Karpas-422 (cell line): ENCODE results near the gene SHISA5. TPM values are rescaled to one million over a fixed set of nuclear protein-coding genes. Genes with fewer than 3 reads are reported as not detected.

ENCODE experiments used
- DNase-seq: peaks from one replicate; pipeline ENCODE4 v3.0.0-alpha.2; 2015
- H2AFZ ChIP-seq: fragments of 200-600 bp; sonication (generic); 2 replicates; pipeline ENCODE4 v1.6.1; 2014; ENCODE audit warnings: antibody characterized with exemption, low read length, mixed read lengths
- H3K27ac ChIP-seq: fragments of 200-600 bp; sonication (generic); 2 replicates; pipeline ENCODE4 v1.5.1; 2014; ENCODE audit warnings: mild to moderate bottlenecking, low read length, moderate library complexity
- H3K27me3 ChIP-seq: fragments of 200-600 bp; sonication (generic); 2 replicates; pipeline ENCODE4 v1.6.1; 2014; ENCODE audit warnings: low read length, mixed read lengths
- H3K36me3 ChIP-seq: fragments of 200-600 bp; sonication (generic); 2 replicates; pipeline ENCODE4 v1.6.1; 2014; ENCODE audit warnings: low read length, mixed read lengths; ENCODE audit not compliant: insufficient read depth
- H3K4me1 ChIP-seq: fragments of 200-600 bp; sonication (generic); 2 replicates; pipeline ENCODE4 v1.6.1; 2014; ENCODE audit warnings: mild to moderate bottlenecking, low read length, mixed read lengths
- H3K4me2 ChIP-seq: fragments of 200-600 bp; sonication (generic); 2 replicates; pipeline ENCODE4 v1.6.1; 2014; ENCODE audit warnings: low read length, low read depth, mild to moderate bottlenecking; ENCODE audit not compliant: poor library complexity, severe bottlenecking
- H3K4me3 ChIP-seq: fragments of 200-600 bp; sonication (generic); 2 replicates; pipeline ENCODE4 v1.5.1; 2014; ENCODE audit warnings: mild to moderate bottlenecking, antibody characterized with exemption, low read length, mixed read lengths
- H3K79me2 ChIP-seq: fragments of 200-600 bp; sonication (generic); 2 replicates; pipeline ENCODE4 v1.6.1; 2014; ENCODE audit warnings: mild to moderate bottlenecking, low read length, mixed read lengths
- H3K9ac ChIP-seq: fragments of 200-600 bp; sonication (generic); 2 replicates; pipeline ENCODE4 v1.6.0; 2014; ENCODE audit warnings: low read length
- H3K9me2 ChIP-seq: fragments of 200-600 bp; sonication (generic), shearing (Covaris generic); replicated peaks from 2 replicates; pipeline ENCODE4 v1.6.0; 2014; ENCODE audit warnings: mild to moderate bottlenecking, low read length, moderate library complexity; ENCODE audit not compliant: insufficient read depth
- H3K9me3 ChIP-seq: fragments of 300-700, 200-600 bp; sonication (generic); 2 replicates; pipeline ENCODE4 v1.6.1; 2014; ENCODE audit warnings: low read length, mixed read lengths
- H4K20me1 ChIP-seq: fragments of 200-600 bp; sonication (generic); 2 replicates; pipeline ENCODE4 v1.6.1; 2014; ENCODE audit warnings: mild to moderate bottlenecking, antibody characterized with exemption, low read length, low read depth; ENCODE audit not compliant: insufficient read depth
- total RNA-seq: library from RNA; depleted of rRNA; stranded (reverse); fragments of >200 nt; shearing (Covaris generic); gene quantifications from 2 replicates; pipeline ENCODE4 v1.2.3, GENCODE V29; 2014; ENCODE audit warnings: low replicate concordance

The SHISA5 gene
- total RNA-seq, 1 experiment from 2014 or later: 149 TPM

- Histone ChIP-seq H3K27ac (no peak overlapping the region), H3K4me2 (no peak overlapping the region), H3K9me2 (no peaks in the 10 kb centered on the region), H2AFZ (no peak overlapping the region), H4K20me1 (no peaks in the 10 kb centered on the region), H3K4me1 (peaks cover 43% of the 10 kb centered on the region), H3K79me2 (peaks cover 25% of the 10 kb centered on the region), H3K27me3 (no peaks in the 10 kb centered on the region), H3K4me3 (no peak overlapping the region), H3K9me3 (no peaks in the 10 kb centered on the region), H3K9ac (peak overlapping the region; percentile 20; the same call in 1 of the 2 replicates), H3K36me3 (peaks cover 6% of the 10 kb centered on the region; the same call in 1 of the 2 replicates)
- DNase-seq: no peak
These were observed 69.3 kb downstream of the SHISA5 start for GRCh38 chr3:48434591-48435222.

- no peaks in the 10 kb centered on the region for H3K27me3 ChIP-seq
- no peaks in the 10 kb centered on the region for H3K9me3 ChIP-seq
- H3K4me2 ChIP-seq: no peak overlapping the region
- H3K9me2 ChIP-seq: no peaks in the 10 kb centered on the region
- H2AFZ ChIP-seq: no peak overlapping the region
- H3K36me3 ChIP-seq: peaks cover 6% of the 10 kb centered on the region; the same call in 1 of the 2 replicates
- H3K27ac ChIP-seq: no peak overlapping the region
- H3K4me1 ChIP-seq: peaks cover 34% of the 10 kb centered on the region
- no peaks in the 10 kb centered on the region for H4K20me1 ChIP-seq
- no peak overlapping the region for H3K4me3 ChIP-seq
- H3K9ac ChIP-seq: no peak overlapping the region
- peaks cover 19% of the 10 kb centered on the region for H3K79me2 ChIP-seq
- DNase-seq: no peak
These were observed 70.4 kb downstream of the SHISA5 start for GRCh38 chr3:48433472-48434118.

- Histone ChIP-seq H3K79me2 (peaks cover 22% of the 10 kb centered on the region), H3K27ac (no peak overlapping the region), H3K36me3 (peaks cover 6% of the 10 kb centered on the region; the same call in 1 of the 2 replicates), H3K4me3 (no peak overlapping the region), H3K4me1 (peaks cover 33% of the 10 kb centered on the region), H3K27me3 (no peaks in the 10 kb centered on the region), H2AFZ (no peak overlapping the region), H3K9me3 (no peaks in the 10 kb centered on the region), H4K20me1 (no peaks in the 10 kb centered on the region), H3K9me2 (no peaks in the 10 kb centered on the region), H3K4me2 (no peak overlapping the region), H3K9ac (no peak overlapping the region)
- no peak for DNase-seq
These were observed 71.3 kb downstream of the SHISA5 start for GRCh38 chr3:48432411-48433371.

GRCh38 chr3:48431224-48432029 lies 72.5 kb downstream of the SHISA5 start:
- Histone ChIP-seq H3K4me2 (no peak overlapping the region), H3K79me2 (peaks cover 35% of the 10 kb centered on the region), H3K36me3 (peaks cover 6% of the 10 kb centered on the region; the same call in 1 of the 2 replicates), H3K4me1 (peaks cover 40% of the 10 kb centered on the region), H3K4me3 (no peak overlapping the region), H3K27me3 (no peaks in the 10 kb centered on the region), H3K9me2 (no peaks in the 10 kb centered on the region), H3K9me3 (no peaks in the 10 kb centered on the region), H3K9ac (peak overlapping the region; percentile 81; the same call in 1 of the 2 replicates), H4K20me1 (no peaks in the 10 kb centered on the region), H3K27ac (no peak overlapping the region), H2AFZ (no peak overlapping the region)
- no peak for DNase-seq

- H2AFZ ChIP-seq: no peak overlapping the region
- peaks cover 43% of the 10 kb centered on the region for H3K4me1 ChIP-seq
- peak overlapping the region; percentile 54 for H3K27ac ChIP-seq
- no peaks in the 10 kb centered on the region for H3K9me2 ChIP-seq
- peak overlapping the region; percentile 76 for H3K4me3 ChIP-seq
- peak overlapping the region; percentile 77 for H3K4me2 ChIP-seq
- H3K9ac ChIP-seq: peak overlapping the region; percentile 81
- peaks cover 42% of the 10 kb centered on the region for H3K79me2 ChIP-seq
- H3K36me3 ChIP-seq: peaks cover 6% of the 10 kb centered on the region; the same call in 1 of the 2 replicates
- no peak for DNase-seq
- no peaks in the 10 kb centered on the region for H3K9me3 ChIP-seq
- no peaks in the 10 kb centered on the region for H4K20me1 ChIP-seq
- H3K27me3 ChIP-seq: no peaks in the 10 kb centered on the region
These were observed 73.3 kb downstream of the SHISA5 start for GRCh38 chr3:48430708-48431101.

- Histone ChIP-seq H3K36me3 (peaks cover 6% of the 10 kb centered on the region; the same call in 1 of the 2 replicates), H3K9me3 (no peaks in the 10 kb centered on the region), H3K9ac (peak within 1 kb of the TSS; percentile 81), H3K27ac (peak within 1 kb of the TSS; percentile 54), H3K79me2 (peaks cover 44% of the 10 kb centered on the region), H3K4me3 (peak within 1 kb of the TSS; percentile 76), H3K4me1 (peaks cover 44% of the 10 kb centered on the region), H4K20me1 (no peaks in the 10 kb centered on the region), H3K9me2 (no peaks in the 10 kb centered on the region), H2AFZ (peak within 1 kb of the TSS; percentile 1; the same call in 1 of the 2 replicates), H3K27me3 (no peaks in the 10 kb centered on the region), H3K4me2 (peak within 1 kb of the TSS; percentile 77)
- DNase-seq: peak; percentile 93
These were observed 73.8 kb downstream of the SHISA5 start, which contains the start of gene PLXNB1 for GRCh38 chr3:48429960-48430707. Gene PLXNB1 (minus strand): TSS chr3:48430086. CDS start chr3:48424611, 5,475 bp downstream.
